ENCODE data around the gene RAB36.

Gene RAB36

GRCh38 chr22:23192133-23192532 is 46.9 kb downstream of the RAB36 start:
- no peak for TF ChIP-seq CTCF (IDR thresholded peaks at IDR 0.05)

GRCh38 chr22:23192558-23192957 is 47.3 kb downstream of the RAB36 start:
- TF ChIP-seq CTCF (IDR thresholded peaks at IDR 0.05) = no peak

- no peak for TF ChIP-seq CTCF (IDR thresholded peaks at IDR 0.05)
These were observed 48.0 kb downstream of the RAB36 start for GRCh38 chr22:23193196-23193827.

- TF ChIP-seq CTCF (IDR thresholded peaks at IDR 0.05) = no peak
These were observed 48.6 kb downstream of the RAB36 start for GRCh38 chr22:23193882-23194281.

- TF ChIP-seq CTCF (IDR thresholded peaks at IDR 0.05) = no peak
These were observed 50.9 kb downstream of the RAB36 start for GRCh38 chr22:23196165-23196564.

GRCh38 chr22:23197836-23198235 is 52.6 kb downstream of the RAB36 start:
- no peak for TF ChIP-seq CTCF (IDR thresholded peaks at IDR 0.05)

- TF ChIP-seq CTCF (IDR thresholded peaks at IDR 0.05) = no peak
These were observed 53.9 kb downstream of the RAB36 start for GRCh38 chr22:23199159-23199558.

- no peak for TF ChIP-seq CTCF (IDR thresholded peaks at IDR 0.05)
These were observed 55.6 kb downstream of the RAB36 start for GRCh38 chr22:23200898-23201297.

Data from LNCAP (cell line).